Thyroid gland (tissue), 4 donors: ENCODE results near the gene HMOX2.

Experiments
- CTCF ChIP-seq, 6 experiments: fragments of 200-600 bp in 3 of 6; fragments of 450-650 bp in 3 of 6; sonication (generic) in 3 of 6; IDR thresholded peaks; one replicate each; pipeline ENCODE4 v1.5.1; 2016 to 2019; ENCODE audit warnings: antibody characterized with exemption in 6 of 6, mild to moderate bottlenecking in 2 of 6, inconsistent platforms in 1 of 6, moderate library complexity in 1 of 6
- POLR2A ChIP-seq, 2 donors: fragments of 450-650 bp; IDR thresholded peaks; one replicate each; pipeline ENCODE4 v1.6.1; 2017; ENCODE audit warnings: antibody characterized with exemption in 2 of 2, mild to moderate bottlenecking in 2 of 2, moderate library complexity in 1 of 2

GRCh38 chr16:4515611-4516233, 39.5 kb downstream of the HMOX2 start:
- TF ChIP-seq CTCF (IDR thresholded peaks at IDR 0.05) = no peak
- TF ChIP-seq POLR2A (IDR thresholded peaks at IDR 0.05) = no peak
